Body of pancreas (tissue), 4 donors: ENCODE data around the gene ACTR5.

ENCODE experiments used
- CTCF ChIP-seq, 7 experiments: fragments of 450-650 bp in 4 of 7; fragments of 200-600 bp in 3 of 7; sonication (generic) in 3 of 7; IDR thresholded peaks; one replicate each; pipeline ENCODE4 v1.5.1; 2016 to 2019; ENCODE audit warnings: antibody characterized with exemption in 7 of 7
- POLR2A ChIP-seq, 3 donors: fragments of 450-650 bp; IDR thresholded peaks; one replicate each; pipeline ENCODE4 v1.6.1; 2016; ENCODE audit warnings: antibody characterized with exemption in 3 of 3, mild to moderate bottlenecking in 2 of 3

GRCh38 chr20:38815446-38815845, 67.2 kb downstream of the ACTR5 start:
- TF ChIP-seq CTCF (IDR thresholded peaks at IDR 0.05), result no peak
- TF ChIP-seq POLR2A (IDR thresholded peaks at IDR 0.05), result no peak
